Liver (tissue), 9 donors: Measurements from ENCODE around the gene EXOSC2. TPM values are rescaled to one million over a fixed set of nuclear protein-coding genes. Genes with fewer than 3 reads are reported as not detected.

ENCODE experiments used
- DNase-seq: peaks from one replicate; pipeline ENCODE4 v3.0.0-alpha.2; 2017; ENCODE audit warnings: low spot score
- H3K27ac ChIP-seq, 2 donors: one replicate each; pipeline ENCODE4 v1.7.0; 2013; ENCODE audit warnings: inconsistent platforms in 2 of 2, low read length in 2 of 2, control low read depth in 1 of 2, low read depth in 1 of 2, mild to moderate bottlenecking in 1 of 2
- H3K27me3 ChIP-seq, 4 donors: one replicate each; pipeline versions ENCODE4 v1.6.1 to v1.7.0; 2013; ENCODE audit warnings: low read length in 3 of 4, inconsistent platforms in 1 of 4, mild to moderate bottlenecking in 1 of 4, moderate library complexity in 1 of 4; ENCODE audit not compliant: control insufficient read depth in 4 of 4, insufficient read depth in 4 of 4
- H3K36me3 ChIP-seq, 4 donors: one replicate each; pipeline versions ENCODE4 v1.6.1 to v1.7.0; 2013; ENCODE audit warnings: low read length in 3 of 4, mild to moderate bottlenecking in 3 of 4, low read depth in 1 of 4, moderate library complexity in 1 of 4; ENCODE audit not compliant: control insufficient read depth in 4 of 4, insufficient read depth in 3 of 4
- H3K4me1 ChIP-seq, 4 donors: one replicate each; pipeline versions ENCODE4 v1.6.1 to v1.7.0; 2013; ENCODE audit warnings: low read length in 3 of 4, mild to moderate bottlenecking in 3 of 4, moderate library complexity in 1 of 4; ENCODE audit not compliant: control insufficient read depth in 4 of 4, insufficient read depth in 4 of 4
- H3K4me3 ChIP-seq, 3 donors: one replicate each; pipeline versions ENCODE4 v1.6.1 to v1.7.0; 2013; ENCODE audit warnings: low read length in 3 of 3, control low read depth in 1 of 3, low read depth in 1 of 3, mild to moderate bottlenecking in 1 of 3
- H3K9ac ChIP-seq, 2 donors: one replicate each; pipeline ENCODE4 v1.7.0; 2013; ENCODE audit warnings: low read length in 2 of 2, mild to moderate bottlenecking in 2 of 2, moderate library complexity in 2 of 2, control low read depth in 1 of 2, low read depth in 1 of 2
- H3K9me3 ChIP-seq, 4 donors: one replicate each; pipeline versions ENCODE4 v1.6.1 to v1.7.0; 2013; ENCODE audit warnings: low read length in 3 of 4; ENCODE audit not compliant: control insufficient read depth in 4 of 4
- EGR1 ChIP-seq, 2 donors: IDR thresholded peaks; 2 replicates each; pipeline ENCODE4 v1.6.1; 2016 to 2018; ENCODE audit warnings: antibody characterized with exemption in 2 of 2, low read depth in 2 of 2
- FOXA1 ChIP-seq: IDR thresholded peaks from 2 replicates; pipeline ENCODE4 v1.6.1; 2016; ENCODE audit warnings: antibody characterized with exemption
- FOXA2 ChIP-seq: IDR thresholded peaks from 2 replicates; pipeline ENCODE4 v1.6.1; 2016; ENCODE audit warnings: antibody characterized with exemption
- GABPA ChIP-seq, 2 donors: IDR thresholded peaks in 1 of 2; conservative IDR thresholded peaks in 1 of 2; 2 replicates each; pipeline ENCODE4 v1.6.1; 2016; ENCODE audit warnings: antibody characterized with exemption in 2 of 2, mild to moderate bottlenecking in 1 of 2, moderate library complexity in 1 of 2
- HNF4A ChIP-seq, 2 donors: conservative IDR thresholded peaks; 2 replicates each; pipeline ENCODE4 v1.6.1; 2016; ENCODE audit warnings: antibody characterized with exemption in 2 of 2, mild to moderate bottlenecking in 2 of 2
- HNF4G ChIP-seq: IDR thresholded peaks from 2 replicates; pipeline ENCODE4 v1.6.1; 2016; ENCODE audit warnings: antibody characterized with exemption
- NR2F2 ChIP-seq: IDR thresholded peaks from 2 replicates; pipeline ENCODE4 v1.6.1; 2016; ENCODE audit warnings: antibody characterized with exemption
- RAD21 ChIP-seq, 2 donors: IDR thresholded peaks; 2 replicates each; pipeline ENCODE4 v1.6.1; 2016; ENCODE audit warnings: antibody characterized with exemption in 2 of 2, mild to moderate bottlenecking in 2 of 2
- SP1 ChIP-seq: IDR thresholded peaks from 2 replicates; pipeline ENCODE4 v1.6.1; 2018; ENCODE audit warnings: antibody characterized with exemption, mild to moderate bottlenecking
- TAF1 ChIP-seq: conservative IDR thresholded peaks from 2 replicates; pipeline ENCODE4 v1.6.1; 2016; ENCODE audit warnings: antibody characterized with exemption, mild to moderate bottlenecking
- YY1 ChIP-seq: IDR thresholded peaks from 2 replicates; pipeline ENCODE4 v1.6.1; 2016; ENCODE audit warnings: antibody characterized with exemption, mild to moderate bottlenecking
- WGBS: extraction: QIAGEN DNeasy Blood & Tissue Kit; methylation state at CpG from one replicate; pipeline ENCODE4 v1.1.7; 2013; 5-methylcytosine and 5-hydroxymethylcytosine counted together
- polyA plus RNA-seq, 2 donors: library from polyadenylated mRNA; stranded (reverse) in 1 of 2; unstranded in 1 of 2; fragments of 200-250 nt in 1 of 2; fragments of >200 nt in 1 of 2; fragmentation: Nextera tagmentation in 1 of 2; extraction: Ambion mirVana in 1 of 2; gene quantifications; one replicate each; pipeline versions ENCODE4 v1.2.1 to v1.2.3, GENCODE V29; 2013 to 2015
- total RNA-seq, 2 donors: library from RNA; depleted of rRNA; stranded (reverse); fragments of >200 nt; gene quantifications; one replicate each; pipeline ENCODE4 v1.2.3, GENCODE V29; 2014
- TF ChIP-seq, protein P1 (sequence below): IDR thresholded peaks from 2 replicates; pipeline ENCODE4 v1.6.1; 2016; ENCODE audit warnings: antibody characterized with exemption
- TF ChIP-seq, protein P2 (sequence below): IDR thresholded peaks from 2 replicates; pipeline ENCODE4 v1.6.1; 2016; ENCODE audit warnings: antibody characterized with exemption
- TF ChIP-seq, protein P3 (sequence below): IDR thresholded peaks from 2 replicates; pipeline ENCODE4 v1.6.1; 2016; ENCODE audit warnings: antibody characterized with exemption
- TF ChIP-seq, protein P4 (sequence below): fragments of 150-350 bp; IDR thresholded peaks from 2 replicates; pipeline ENCODE4 v1.5.1; 2017; ENCODE audit warnings: improper control_type of control experiment, low read depth, low read length; ENCODE audit not compliant: missing input control
- TF ChIP-seq, protein P5 (sequence below): IDR thresholded peaks from 2 replicates; pipeline ENCODE4 v1.6.1; 2016; ENCODE audit warnings: antibody characterized with exemption, mild to moderate bottlenecking
- donor health status: healthy.
- donor health status: healthy.
- donor health status: healthy.
- donor health status: healthy.
- donor health status: healthy.

The EXOSC2 gene
- total and polyA plus RNA-seq, 4 donors = 7.6 to 21.2 (median 13.1) TPM

DNA sequence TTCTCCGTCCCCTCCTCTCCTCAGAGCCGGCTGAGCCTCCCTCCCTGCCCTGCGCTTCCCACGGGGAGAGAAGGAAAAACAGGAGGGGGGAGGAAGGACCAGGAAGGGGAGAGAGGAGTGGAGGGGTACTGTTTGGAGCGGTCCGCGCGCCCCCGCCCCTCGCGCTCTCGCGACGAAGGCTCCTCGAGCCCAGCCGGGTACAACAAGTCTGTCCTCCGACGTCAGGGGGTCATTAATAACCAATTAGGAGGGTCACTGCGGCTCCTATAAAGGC is 29.7 kb upstream of the EXOSC2 start:
- no peak overlapping the region for H3K9ac ChIP-seq
- H3K4me3 ChIP-seq = peak overlapping the region in 1 of 3 donors; percentile 9
- peaks cover 14 to 53% (median 22%) of the 10 kb centered on the region in 4 donors for H3K4me1 ChIP-seq
- WGBS = 7% methylated on average over 19 of the region's 19 CpGs
- H3K27me3 ChIP-seq = peaks cover 7 to 23% (median 10%) of the 10 kb centered on the region in 4 donors
- no peak overlapping the region for H3K27ac ChIP-seq
- H3K36me3 ChIP-seq = no peaks in the 10 kb centered on the region
- TF ChIP-seq YY1 = no peak
- TF ChIP-seq RAD21 (IDR thresholded peaks at IDR 0.05) = no peak
- no peak for TF ChIP-seq SP1
- TF ChIP-seq, protein P1, sequence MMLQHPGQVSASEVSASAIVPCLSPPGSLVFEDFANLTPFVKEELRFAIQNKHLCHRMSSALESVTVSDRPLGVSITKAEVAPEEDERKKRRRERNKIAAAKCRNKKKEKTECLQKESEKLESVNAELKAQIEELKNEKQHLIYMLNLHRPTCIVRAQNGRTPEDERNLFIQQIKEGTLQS = no peak
- no peak for TF ChIP-seq HNF4A (conservative IDR thresholded peaks at IDR 0.05)
- TF ChIP-seq GABPA (IDR thresholded peaks at IDR 0.05 in 1 of 2, conservative IDR thresholded peaks at IDR 0.05 in 1 of 2) = no peak
- no peak for TF ChIP-seq HNF4G
- no peak for TF ChIP-seq FOXA2
- TF ChIP-seq, protein P2, sequence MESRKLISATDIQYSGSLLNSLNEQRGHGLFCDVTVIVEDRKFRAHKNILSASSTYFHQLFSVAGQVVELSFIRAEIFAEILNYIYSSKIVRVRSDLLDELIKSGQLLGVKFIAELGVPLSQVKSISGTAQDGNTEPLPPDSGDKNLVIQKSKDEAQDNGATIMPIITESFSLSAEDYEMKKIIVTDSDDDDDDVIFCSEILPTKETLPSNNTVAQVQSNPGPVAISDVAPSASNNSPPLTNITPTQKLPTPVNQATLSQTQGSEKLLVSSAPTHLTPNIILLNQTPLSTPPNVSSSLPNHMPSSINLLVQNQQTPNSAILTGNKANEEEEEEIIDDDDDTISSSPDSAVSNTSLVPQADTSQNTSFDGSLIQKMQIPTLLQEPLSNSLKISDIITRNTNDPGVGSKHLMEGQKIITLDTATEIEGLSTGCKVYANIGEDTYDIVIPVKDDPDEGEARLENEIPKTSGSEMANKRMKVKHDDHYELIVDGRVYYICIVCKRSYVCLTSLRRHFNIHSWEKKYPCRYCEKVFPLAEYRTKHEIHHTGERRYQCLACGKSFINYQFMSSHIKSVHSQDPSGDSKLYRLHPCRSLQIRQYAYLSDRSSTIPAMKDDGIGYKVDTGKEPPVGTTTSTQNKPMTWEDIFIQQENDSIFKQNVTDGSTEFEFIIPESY = no peak
- no peak for DNase-seq
- no peaks in the 10 kb centered on the region for H3K9me3 ChIP-seq

DNA sequence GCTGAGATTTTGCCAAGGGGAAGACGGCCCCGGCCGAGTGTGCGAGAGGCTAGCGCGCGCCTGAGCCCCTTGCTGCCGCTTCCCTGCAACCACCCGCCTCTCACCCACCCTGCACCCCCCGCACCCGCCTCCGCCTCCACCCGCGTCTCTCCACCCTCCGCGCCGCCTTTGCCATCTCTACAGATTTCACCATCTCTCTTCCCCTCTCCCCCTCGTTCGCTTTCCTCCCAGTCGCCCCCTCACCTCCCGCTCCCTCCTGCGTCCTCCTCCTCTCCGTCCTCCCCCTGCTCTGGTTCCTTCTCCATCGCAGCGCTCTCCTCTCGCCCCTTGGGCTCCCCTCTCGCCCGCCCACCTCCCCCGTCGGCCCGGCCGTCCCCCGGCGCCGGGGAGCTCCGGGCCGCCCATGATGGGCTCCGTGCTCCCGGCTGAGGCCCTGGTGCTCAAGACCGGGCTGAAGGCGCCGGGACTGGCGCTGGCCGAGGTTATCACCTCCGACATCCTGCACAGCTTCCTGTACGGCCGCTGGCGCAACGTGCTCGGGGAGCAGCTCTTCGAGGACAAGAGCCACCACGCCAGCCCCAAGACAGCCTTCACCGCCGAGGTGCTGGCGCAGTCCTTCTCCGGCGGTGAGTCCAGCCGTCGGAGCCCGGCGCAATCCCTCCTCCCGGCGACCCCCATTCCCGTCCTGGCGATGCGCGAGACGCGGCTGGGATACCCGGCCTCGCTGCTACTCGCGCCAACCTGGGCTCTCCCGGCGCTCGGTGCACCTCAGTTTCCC is 29.1 kb upstream of the EXOSC2 start, which contains the start of gene PRDM12:
PRDM12 (plus strand) TSS at position 344 of the 778 bp plus-strand sequence; CDS start at position 404, 60 bp downstream.
- 8% methylated on average over 76 of the region's 76 CpGs for WGBS
- Histone ChIP-seq H3K9ac (no peak within 1 kb of the TSS), H3K27me3 (peaks cover 7 to 22% (median 10%) of the 10 kb centered on the region in 4 donors), H3K9me3 (no peaks in the 10 kb centered on the region), H3K4me1 (peaks cover 14 to 53% (median 22%) of the 10 kb centered on the region in 4 donors), H3K4me3 (peak within 1 kb of the TSS in 1 of 3 donors; percentile 9), H3K36me3 (no peaks in the 10 kb centered on the region), H3K27ac (no peak within 1 kb of the TSS)
- no peak for DNase-seq
- TF ChIP-seq HNF4A (conservative IDR thresholded peaks at IDR 0.05) (no peak), EGR1 (IDR thresholded peaks at IDR 0.05; ENCODE audit: low read depth in 2 of 2) (no peak), HNF4G (no peak), TAF1 (no peak), RAD21 (IDR thresholded peaks at IDR 0.05) (no peak), FOXA2 (no peak), NR2F2 (no peak), SP1 (no peak), FOXA1 (no peak), GABPA (IDR thresholded peaks at IDR 0.05 in 1 of 2, conservative IDR thresholded peaks at IDR 0.05 in 1 of 2) (no peak)
- TF ChIP-seq, protein P3, sequence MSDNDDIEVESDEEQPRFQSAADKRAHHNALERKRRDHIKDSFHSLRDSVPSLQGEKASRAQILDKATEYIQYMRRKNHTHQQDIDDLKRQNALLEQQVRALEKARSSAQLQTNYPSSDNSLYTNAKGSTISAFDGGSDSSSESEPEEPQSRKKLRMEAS = no peak
- TF ChIP-seq, protein P4, sequence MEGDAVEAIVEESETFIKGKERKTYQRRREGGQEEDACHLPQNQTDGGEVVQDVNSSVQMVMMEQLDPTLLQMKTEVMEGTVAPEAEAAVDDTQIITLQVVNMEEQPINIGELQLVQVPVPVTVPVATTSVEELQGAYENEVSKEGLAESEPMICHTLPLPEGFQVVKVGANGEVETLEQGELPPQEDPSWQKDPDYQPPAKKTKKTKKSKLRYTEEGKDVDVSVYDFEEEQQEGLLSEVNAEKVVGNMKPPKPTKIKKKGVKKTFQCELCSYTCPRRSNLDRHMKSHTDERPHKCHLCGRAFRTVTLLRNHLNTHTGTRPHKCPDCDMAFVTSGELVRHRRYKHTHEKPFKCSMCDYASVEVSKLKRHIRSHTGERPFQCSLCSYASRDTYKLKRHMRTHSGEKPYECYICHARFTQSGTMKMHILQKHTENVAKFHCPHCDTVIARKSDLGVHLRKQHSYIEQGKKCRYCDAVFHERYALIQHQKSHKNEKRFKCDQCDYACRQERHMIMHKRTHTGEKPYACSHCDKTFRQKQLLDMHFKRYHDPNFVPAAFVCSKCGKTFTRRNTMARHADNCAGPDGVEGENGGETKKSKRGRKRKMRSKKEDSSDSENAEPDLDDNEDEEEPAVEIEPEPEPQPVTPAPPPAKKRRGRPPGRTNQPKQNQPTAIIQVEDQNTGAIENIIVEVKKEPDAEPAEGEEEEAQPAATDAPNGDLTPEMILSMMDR = no peak
- TF ChIP-seq, protein P5, sequence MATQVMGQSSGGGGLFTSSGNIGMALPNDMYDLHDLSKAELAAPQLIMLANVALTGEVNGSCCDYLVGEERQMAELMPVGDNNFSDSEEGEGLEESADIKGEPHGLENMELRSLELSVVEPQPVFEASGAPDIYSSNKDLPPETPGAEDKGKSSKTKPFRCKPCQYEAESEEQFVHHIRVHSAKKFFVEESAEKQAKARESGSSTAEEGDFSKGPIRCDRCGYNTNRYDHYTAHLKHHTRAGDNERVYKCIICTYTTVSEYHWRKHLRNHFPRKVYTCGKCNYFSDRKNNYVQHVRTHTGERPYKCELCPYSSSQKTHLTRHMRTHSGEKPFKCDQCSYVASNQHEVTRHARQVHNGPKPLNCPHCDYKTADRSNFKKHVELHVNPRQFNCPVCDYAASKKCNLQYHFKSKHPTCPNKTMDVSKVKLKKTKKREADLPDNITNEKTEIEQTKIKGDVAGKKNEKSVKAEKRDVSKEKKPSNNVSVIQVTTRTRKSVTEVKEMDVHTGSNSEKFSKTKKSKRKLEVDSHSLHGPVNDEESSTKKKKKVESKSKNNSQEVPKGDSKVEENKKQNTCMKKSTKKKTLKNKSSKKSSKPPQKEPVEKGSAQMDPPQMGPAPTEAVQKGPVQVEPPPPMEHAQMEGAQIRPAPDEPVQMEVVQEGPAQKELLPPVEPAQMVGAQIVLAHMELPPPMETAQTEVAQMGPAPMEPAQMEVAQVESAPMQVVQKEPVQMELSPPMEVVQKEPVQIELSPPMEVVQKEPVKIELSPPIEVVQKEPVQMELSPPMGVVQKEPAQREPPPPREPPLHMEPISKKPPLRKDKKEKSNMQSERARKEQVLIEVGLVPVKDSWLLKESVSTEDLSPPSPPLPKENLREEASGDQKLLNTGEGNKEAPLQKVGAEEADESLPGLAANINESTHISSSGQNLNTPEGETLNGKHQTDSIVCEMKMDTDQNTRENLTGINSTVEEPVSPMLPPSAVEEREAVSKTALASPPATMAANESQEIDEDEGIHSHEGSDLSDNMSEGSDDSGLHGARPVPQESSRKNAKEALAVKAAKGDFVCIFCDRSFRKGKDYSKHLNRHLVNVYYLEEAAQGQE = no peak
- TF ChIP-seq, protein P1 = no peak
- TF ChIP-seq, protein P2 = no peak
